MM.1S (cell line): ENCODE results near the gene CFAP74.

Experiments
- DNase-seq: peaks from one replicate; pipeline ENCODE4 v3.0.0-alpha.2; 2015
- H2AFZ ChIP-seq: fragments of 300-600 bp; sonication (generic); 2 replicates; pipeline ENCODE4 v1.6.0; 2016; ENCODE audit warnings: antibody characterized with exemption, low read length
- H3F3A ChIP-seq: fragments of 300-600 bp; sonication (generic); 2 replicates; pipeline ENCODE4 v1.6.1; 2016; ENCODE audit warnings: mild to moderate bottlenecking, antibody characterized with exemption, low read length, moderate library complexity, mixed read lengths; ENCODE audit not compliant: insufficient read depth
- H3K27ac ChIP-seq: fragments of 300-600 bp; sonication (generic); 2 replicates; pipeline ENCODE4 v1.5.1; 2016; ENCODE audit warnings: mild to moderate bottlenecking, low read length
- H3K27me3 ChIP-seq: fragments of 300-600 bp; sonication (generic); replicated peaks from 2 replicates; pipeline ENCODE4 v1.6.0; 2016; ENCODE audit warnings: low read length; ENCODE audit not compliant: insufficient read depth
- H3K36me3 ChIP-seq: fragments of 300-600 bp; sonication (generic); replicated peaks from 2 replicates; pipeline ENCODE4 v1.6.1; 2016; ENCODE audit warnings: mild to moderate bottlenecking, low read length, mixed read lengths; ENCODE audit not compliant: insufficient read depth
- H3K4me1 ChIP-seq: fragments of 300-600 bp; sonication (generic); 2 replicates; pipeline ENCODE4 v1.6.1; 2016; ENCODE audit warnings: low read length, mixed read lengths
- H3K4me2 ChIP-seq: fragments of 300-600 bp; sonication (generic); 2 replicates; pipeline ENCODE4 v1.6.0; 2016; ENCODE audit warnings: low read depth, low read length
- H3K4me3 ChIP-seq: fragments of 300-600 bp; sonication (generic); 2 replicates; pipeline ENCODE4 v1.5.1; 2016; ENCODE audit warnings: low read length, mixed read lengths
- H3K79me2 ChIP-seq: fragments of 300-600 bp; sonication (generic); 2 replicates; pipeline ENCODE4 v1.6.1; 2016; ENCODE audit warnings: mixed run types, low read length, mixed read lengths
- H3K9ac ChIP-seq: fragments of 300-600 bp; sonication (generic); 2 replicates; pipeline ENCODE4 v1.6.1; 2016; ENCODE audit warnings: low read length, mixed read lengths
- H3K9me2 ChIP-seq: fragments of 300-600 bp; sonication (generic); replicated peaks from 2 replicates; pipeline ENCODE4 v1.6.1; 2016; ENCODE audit warnings: mild to moderate bottlenecking, low read length, mixed read lengths; ENCODE audit not compliant: insufficient read depth
- H3K9me3 ChIP-seq: fragments of 300-600 bp; sonication (generic); replicated peaks from 2 replicates; pipeline ENCODE4 v1.6.1; 2016; ENCODE audit warnings: mild to moderate bottlenecking, low read length, mixed read lengths; ENCODE audit not compliant: insufficient read depth
- H4K20me1 ChIP-seq: fragments of 300-600 bp; sonication (generic); 2 replicates; pipeline ENCODE4 v1.6.1; 2016; ENCODE audit warnings: mild to moderate bottlenecking, low read length, moderate library complexity, mixed read lengths; ENCODE audit not compliant: insufficient read depth
- EZH2 ChIP-seq: fragments of 300-600 bp; sonication (generic); optimal IDR thresholded peaks from 2 replicates; pipeline ENCODE3; 2017; ENCODE audit warnings: low read depth, mild to moderate bottlenecking, antibody characterized with exemption, low read length, mixed read lengths
- EZH2phosphoT487 ChIP-seq: fragments of 300-600 bp; sonication (generic); IDR thresholded peaks from 2 replicates; pipeline ENCODE4 v1.6.1; 2018; ENCODE audit warnings: antibody characterized with exemption, low read length
- TF ChIP-seq, protein P1 (sequence below): fragments of 300-600 bp; sonication (generic); IDR thresholded peaks from 2 replicates; pipeline ENCODE4 v1.5.1; 2016; ENCODE audit warnings: antibody characterized with exemption, low read length, mixed read lengths

CFAP74 gene

DNA sequence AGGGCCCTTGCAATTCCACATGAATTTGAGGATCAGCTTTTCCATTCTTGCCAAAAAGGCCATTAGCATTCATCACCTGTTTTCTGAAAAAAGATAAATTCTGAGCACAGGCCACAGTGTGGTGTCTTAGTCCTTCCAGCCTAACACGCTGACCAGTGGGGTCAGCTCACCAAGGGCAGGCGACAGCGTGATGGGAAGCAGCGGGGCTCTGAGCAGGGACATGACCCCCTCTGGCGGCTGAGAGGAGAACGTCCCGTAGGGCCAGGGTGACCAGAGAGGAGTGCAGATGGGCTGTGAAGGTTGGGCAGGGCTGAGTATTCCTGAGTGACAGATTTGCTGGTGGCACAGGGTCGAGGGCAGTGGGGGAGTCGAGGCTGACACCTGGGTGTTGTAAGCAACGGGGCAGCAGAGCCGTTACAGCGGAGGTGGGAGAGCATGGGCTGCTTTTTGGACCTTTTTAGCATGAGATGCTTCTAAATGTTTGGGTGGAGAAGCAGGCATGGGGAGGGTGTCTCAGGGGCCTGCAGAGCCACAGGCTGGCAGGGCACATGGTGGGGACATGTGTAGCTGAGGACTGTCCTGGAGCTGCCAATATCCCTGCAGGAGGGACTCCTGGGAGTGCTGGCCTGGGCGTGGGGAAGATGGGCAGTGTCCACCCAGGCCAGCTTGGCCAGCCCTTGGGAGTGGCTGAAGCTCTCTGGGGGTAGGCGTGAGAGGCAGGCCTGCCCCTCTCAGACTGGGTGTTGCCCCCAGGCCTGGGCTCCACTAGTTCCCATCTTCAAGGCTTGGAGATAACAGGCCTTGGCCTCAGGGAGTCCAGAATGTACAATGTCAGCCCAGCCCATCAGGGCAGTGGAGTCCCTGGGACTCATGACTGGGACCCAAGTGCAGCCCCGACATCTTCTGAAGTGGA lies 97.1 kb downstream of the CFAP74 start:
- Histone ChIP-seq H3K4me2 (peak overlapping the region; percentile 19; the same call in 1 of the 2 replicates), H4K20me1 (no peaks in the 10 kb centered on the region), H3K27me3 (no peaks in the 10 kb centered on the region), H3K9me2 (no peaks in the 10 kb centered on the region), H3K27ac (peak overlapping the region; percentile 79), H3F3A (peaks cover 26% of the 10 kb centered on the region), H3K4me3 (no peak overlapping the region), H3K9me3 (no peaks in the 10 kb centered on the region), H3K36me3 (no peaks in the 10 kb centered on the region), H3K9ac (peak overlapping the region; percentile 61), H3K79me2 (peaks cover 7% of the 10 kb centered on the region), H2AFZ (peak overlapping the region; percentile 69), H3K4me1 (peaks cover 40% of the 10 kb centered on the region)
- no peak for TF ChIP-seq EZH2
- TF ChIP-seq, protein P1, sequence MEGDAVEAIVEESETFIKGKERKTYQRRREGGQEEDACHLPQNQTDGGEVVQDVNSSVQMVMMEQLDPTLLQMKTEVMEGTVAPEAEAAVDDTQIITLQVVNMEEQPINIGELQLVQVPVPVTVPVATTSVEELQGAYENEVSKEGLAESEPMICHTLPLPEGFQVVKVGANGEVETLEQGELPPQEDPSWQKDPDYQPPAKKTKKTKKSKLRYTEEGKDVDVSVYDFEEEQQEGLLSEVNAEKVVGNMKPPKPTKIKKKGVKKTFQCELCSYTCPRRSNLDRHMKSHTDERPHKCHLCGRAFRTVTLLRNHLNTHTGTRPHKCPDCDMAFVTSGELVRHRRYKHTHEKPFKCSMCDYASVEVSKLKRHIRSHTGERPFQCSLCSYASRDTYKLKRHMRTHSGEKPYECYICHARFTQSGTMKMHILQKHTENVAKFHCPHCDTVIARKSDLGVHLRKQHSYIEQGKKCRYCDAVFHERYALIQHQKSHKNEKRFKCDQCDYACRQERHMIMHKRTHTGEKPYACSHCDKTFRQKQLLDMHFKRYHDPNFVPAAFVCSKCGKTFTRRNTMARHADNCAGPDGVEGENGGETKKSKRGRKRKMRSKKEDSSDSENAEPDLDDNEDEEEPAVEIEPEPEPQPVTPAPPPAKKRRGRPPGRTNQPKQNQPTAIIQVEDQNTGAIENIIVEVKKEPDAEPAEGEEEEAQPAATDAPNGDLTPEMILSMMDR: peak; percentile 98
- peak; percentile 69 for DNase-seq

DNA sequence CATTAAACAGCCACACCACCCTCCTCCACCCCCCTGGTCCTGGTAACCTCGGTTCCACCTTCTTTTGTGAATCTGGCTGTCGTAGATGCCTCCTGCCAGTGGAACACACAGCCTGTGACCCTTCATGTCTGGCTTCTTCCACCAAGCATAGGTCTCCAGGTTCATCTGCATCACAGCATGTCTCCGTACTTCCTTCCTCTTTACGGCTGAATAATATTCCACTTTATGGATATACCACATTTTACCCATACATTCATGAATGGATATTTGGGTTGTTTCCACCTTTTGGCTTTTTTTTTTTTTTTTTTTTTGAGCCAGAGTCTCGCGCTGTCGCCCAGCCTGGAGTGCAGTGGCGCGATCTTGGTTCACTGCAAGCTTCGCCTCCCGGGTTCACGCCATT lies 100.4 kb downstream of the CFAP74 start:
- no peak for DNase-seq
- peaks cover 4% of the 10 kb centered on the region for H3K79me2 ChIP-seq
- H3K36me3 ChIP-seq: no peaks in the 10 kb centered on the region
- H3K9me3 ChIP-seq: no peaks in the 10 kb centered on the region
- peaks cover 24% of the 10 kb centered on the region for H3K4me1 ChIP-seq
- no peaks in the 10 kb centered on the region for H4K20me1 ChIP-seq
- no peak overlapping the region for H3K4me2 ChIP-seq
- peaks cover 15% of the 10 kb centered on the region; the same call in 1 of the 2 replicates for H3F3A ChIP-seq
- TF ChIP-seq, protein P1: no peak
- TF ChIP-seq EZH2phosphoT487 (no peak), EZH2 (no peak)
- no peak overlapping the region for H3K27ac ChIP-seq
- H3K9me2 ChIP-seq: no peaks in the 10 kb centered on the region
- no peak overlapping the region for H3K4me3 ChIP-seq
- no peak overlapping the region for H3K9ac ChIP-seq
- no peaks in the 10 kb centered on the region for H3K27me3 ChIP-seq
- H2AFZ ChIP-seq: no peak overlapping the region

DNA sequence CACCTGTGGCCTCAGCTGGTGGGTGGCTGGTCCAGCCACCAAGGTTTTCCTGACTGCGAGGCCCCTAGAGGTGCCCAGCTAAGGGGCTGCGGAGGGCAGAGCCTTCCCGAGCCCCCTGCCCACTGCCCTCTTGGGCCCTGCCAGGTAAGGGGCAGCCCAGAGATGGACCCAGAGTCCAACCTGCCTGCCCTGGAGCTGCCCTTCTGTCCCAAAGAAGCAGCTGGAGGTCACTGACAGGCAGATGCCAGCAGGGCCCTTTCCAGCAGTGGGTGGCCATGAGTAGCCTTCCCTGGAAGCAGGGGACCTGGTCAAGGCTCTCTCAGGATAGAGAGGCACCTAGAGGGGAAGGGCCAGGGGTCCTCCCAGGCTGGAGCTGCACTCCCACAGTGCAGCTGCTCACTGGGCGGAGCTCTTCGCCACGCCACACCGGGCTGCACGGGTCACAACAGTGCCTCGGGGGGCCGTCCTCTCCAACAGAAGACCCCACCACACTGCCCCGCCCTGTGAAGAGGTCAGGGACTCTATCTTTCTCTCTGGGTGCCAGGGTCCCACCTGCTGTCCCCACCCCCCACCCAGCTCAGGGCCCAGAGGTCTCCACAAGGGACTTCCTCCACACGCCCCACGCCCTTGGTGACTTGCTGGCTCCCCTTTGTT lies 101.8 kb downstream of the CFAP74 start:
- no peak overlapping the region for H3K9ac ChIP-seq

More for the DNA sequence above, 101.8 kb downstream of the CFAP74 start:
- TF ChIP-seq EZH2 (no peak), EZH2phosphoT487 (no peak)
- TF ChIP-seq, protein P1: no peak
- Histone ChIP-seq H3F3A (peaks cover 16% of the 10 kb centered on the region), H3K79me2 (no peaks in the 10 kb centered on the region), H4K20me1 (no peaks in the 10 kb centered on the region), H3K4me3 (no peak overlapping the region), H3K27me3 (no peaks in the 10 kb centered on the region), H3K9me3 (no peaks in the 10 kb centered on the region), H3K36me3 (no peaks in the 10 kb centered on the region), H3K4me2 (no peak overlapping the region), H3K27ac (no peak overlapping the region), H3K4me1 (peaks cover 20% of the 10 kb centered on the region), H2AFZ (no peak overlapping the region), H3K9me2 (no peaks in the 10 kb centered on the region)
- DNase-seq: no peak
